Transverse colon (tissue), 4 donors: ENCODE measurements around the gene KLHL22.

Experiments
- CTCF ChIP-seq, 5 experiments: fragments of 200-600 bp in 3 of 5; fragments of 450-650 bp in 2 of 5; sonication (generic) in 3 of 5; IDR thresholded peaks; 1 replicate in 2 of 5; 2 replicates in 3 of 5; pipeline ENCODE4 v1.5.1; 2016 to 2017; ENCODE audit warnings: antibody characterized with exemption in 5 of 5, inconsistent platforms in 3 of 5, mild to moderate bottlenecking in 2 of 5, moderate library complexity in 1 of 5
- EP300 ChIP-seq: sonication (generic); formaldehyde crosslinking; IDR thresholded peaks from one replicate; pipeline ENCODE4 v1.6.1; 2017; ENCODE audit warnings: antibody characterized with exemption, low read depth
- POLR2A ChIP-seq: fragments of 450-650 bp; IDR thresholded peaks from one replicate; pipeline ENCODE4 v1.6.1; 2016; ENCODE audit warnings: antibody characterized with exemption, mild to moderate bottlenecking, moderate library complexity
- POLR2AphosphoS5 ChIP-seq, 3 donors: sonication (generic); formaldehyde crosslinking; IDR thresholded peaks; one replicate each; pipeline ENCODE4 v1.6.1; 2016; ENCODE audit warnings: antibody characterized with exemption in 3 of 3

- TF ChIP-seq CTCF (IDR thresholded peaks at IDR 0.05) (no peak), POLR2A (no peak), EP300 (no peak), POLR2AphosphoS5 (IDR thresholded peaks at IDR 0.05) (no peak)
Measured at GRCh38 chr22:20542055-20542454, 46.5 kb upstream of the KLHL22 start.
